ENCODE results near the gene CAMTA1. TPM values are rescaled to one million over a fixed set of nuclear protein-coding genes. Genes with fewer than 3 reads are reported as not detected.

Gene CAMTA1
- total and polyA plus RNA-seq, 8 donors, result 13.0 to 54.2 (median 23.6) TPM

- H3K9me3 ChIP-seq, result no peaks in the 10 kb centered on the region
- no peak for FAIRE-seq
- H3K27me3 ChIP-seq, result no peaks in the 10 kb centered on the region
- 93 to 95% methylated on average over 5 of the region's 5 CpGs for WGBS, 2 donors
- intact Hi-C loops (cut with DNase I), result no loop called here
- no peak for TF ChIP-seq CTCF (IDR thresholded peaks at IDR 0.05)
- DNase-seq, result no peak
- peaks cover 3 to 5% (median 4%) of the 10 kb centered on the region in 3 donors for H3K4me1 ChIP-seq
- no peak for ATAC-seq
- H3K4me3 ChIP-seq, result no peak overlapping the region
- no peak overlapping the region for H3K27ac ChIP-seq
- H3K36me3 ChIP-seq, result no peaks in the 10 kb centered on the region
Observed at GRCh38 chr1:6872573-6873261, 87.5 kb downstream of the CAMTA1 start.

GRCh38 chr1:6873298-6874015, 88.2 kb downstream of the CAMTA1 start:
- H3K4me3 ChIP-seq, result no peak overlapping the region
- H3K27ac ChIP-seq, result no peak overlapping the region
- no peaks in the 10 kb centered on the region for H3K9me3 ChIP-seq
- FAIRE-seq (no peak), ATAC-seq (no peak), DNase-seq (no peak)
- intact Hi-C loops (cut with DNase I), result no loop called here
- peaks cover 3 to 5% (median 4%) of the 10 kb centered on the region in 3 donors for H3K4me1 ChIP-seq
- H3K27me3 ChIP-seq, result no peaks in the 10 kb centered on the region
- no peak for TF ChIP-seq CTCF (IDR thresholded peaks at IDR 0.05)
- no peaks in the 10 kb centered on the region for H3K36me3 ChIP-seq
- 82 to 83% methylated on average over 4 of the region's 4 CpGs for WGBS, 2 donors

DNA sequence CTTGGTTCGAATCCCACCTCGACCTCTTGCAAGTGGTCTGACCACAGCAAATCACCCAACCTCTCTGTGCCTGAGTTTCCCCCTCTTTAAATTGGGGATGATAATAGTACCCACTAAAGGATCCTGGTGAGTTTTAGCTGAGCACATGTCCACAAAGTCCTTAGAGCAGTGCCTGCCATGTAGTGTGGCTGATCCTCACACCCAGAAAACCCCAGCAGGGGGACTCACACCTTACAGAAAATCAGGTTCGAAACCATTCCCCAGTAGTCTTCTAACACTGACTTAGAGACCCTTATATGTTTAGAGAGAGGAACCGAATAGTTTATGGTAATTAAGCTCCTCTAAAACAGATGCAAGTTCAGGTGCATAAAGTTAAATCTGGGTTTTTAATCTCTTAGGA, 89.0 kb downstream of the CAMTA1 start:
- no peak for DNase-seq
- Histone ChIP-seq H3K27ac (no peak overlapping the region), H3K36me3 (no peaks in the 10 kb centered on the region), H3K4me1 (peaks cover 3 to 5% (median 4%) of the 10 kb centered on the region in 3 donors), H3K27me3 (no peaks in the 10 kb centered on the region), H3K4me3 (no peak overlapping the region), H3K9me3 (no peaks in the 10 kb centered on the region)
- FAIRE-seq, result no peak
- intact Hi-C loops (cut with DNase I), result no loop called here
- TF ChIP-seq CTCF (IDR thresholded peaks at IDR 0.05), result no peak
- 92 to 94% methylated on average over 4 of the region's 4 CpGs for WGBS, 2 donors
- ATAC-seq, result no peak

- Histone ChIP-seq H3K9me3 (no peaks in the 10 kb centered on the region), H3K4me1 (peaks cover 0 to 3% (median 0%) of the 10 kb centered on the region in 3 donors), H3K27me3 (no peaks in the 10 kb centered on the region), H3K36me3 (no peaks in the 10 kb centered on the region), H3K27ac (no peak overlapping the region), H3K4me3 (no peak overlapping the region)
- DNase-seq (no peak), FAIRE-seq (no peak), ATAC-seq (no peak)
- intact Hi-C loops (cut with DNase I), result loop anchor here in 1 of 3 donors (10.0 kb wide), 1 partner anchor 156 kb away; no protein-coding TSS in a partner anchor
- TF ChIP-seq CTCF (IDR thresholded peaks at IDR 0.05), result no peak
- 94% methylated on average over 12 of the region's 12 CpGs for WGBS, 2 donors
Observed at GRCh38 chr1:6880951-6881690, 95.9 kb downstream of the CAMTA1 start.
